Measurements from ENCODE around the gene NPPA. TPM values are rescaled to one million over a fixed set of nuclear protein-coding genes. Genes with fewer than 3 reads are reported as not detected.

Gene NPPA
- total and polyA plus RNA-seq, 5 experiments from 2014 or later = not detected

GRCh38 chr1:11836955-11837766, 10.4 kb downstream of the NPPA start:
- ATAC-seq (no peak), DNase-seq (no peak)
- Mint-ChIP-seq H3K27ac (peak overlapping the region in 1 of 10 donors; percentile 60), H3K36me3 (peaks cover 0 to 67% (median 17%) of the 10 kb centered on the region in 3 donors), H3K4me3 (no peak overlapping the region), H3K9me3 (no peaks in the 10 kb centered on the region), H3K27me3 (no peaks in the 10 kb centered on the region), H3K4me1 (peaks cover 2 to 5% (median 4%) of the 10 kb centered on the region in 4 donors)
- POLR2A ChIA-PET = interaction anchor here (0.5 to 2.7 kb wide), 3 partner anchors 9 to 767 kb away, joined by 3 to 22 read pairs (median 4); no protein-coding TSS in a partner anchor

GRCh38 chr1:11835441-11836225, 11.9 kb downstream of the NPPA start:
- peaks cover 0 to 4% (median 3%) of the 10 kb centered on the region in 4 donors for H3K4me1 Mint-ChIP-seq
- no peak overlapping the region for H3K27ac Mint-ChIP-seq
- no peak overlapping the region for H3K4me3 Mint-ChIP-seq
- H3K27me3 Mint-ChIP-seq = no peaks in the 10 kb centered on the region
- H3K9me3 Mint-ChIP-seq = no peaks in the 10 kb centered on the region
- peaks cover 0 to 66% (median 13%) of the 10 kb centered on the region in 3 donors for H3K36me3 Mint-ChIP-seq
- POLR2A ChIA-PET = no interaction called here
- DNase-seq (no peak), ATAC-seq (no peak)

- no peak for ATAC-seq
- H3K4me1 Mint-ChIP-seq = peaks cover 0 to 4% (median 3%) of the 10 kb centered on the region in 4 donors
- no peak overlapping the region for H3K4me3 Mint-ChIP-seq
- POLR2A ChIA-PET = no interaction called here
- peaks cover 0 to 67% (median 18%) of the 10 kb centered on the region in 3 donors for H3K36me3 Mint-ChIP-seq
- no peak overlapping the region for H3K27ac Mint-ChIP-seq
- H3K9me3 Mint-ChIP-seq = no peaks in the 10 kb centered on the region
- no peaks in the 10 kb centered on the region for H3K27me3 Mint-ChIP-seq
- DNase-seq = no peak
Observed at GRCh38 chr1:11833900-11834299, 13.7 kb downstream of the NPPA start.

GRCh38 chr1:11833497-11833896, 14.1 kb downstream of the NPPA start:
- peaks cover 0 to 67% (median 14%) of the 10 kb centered on the region in 3 donors for H3K36me3 Mint-ChIP-seq
- H3K4me3 Mint-ChIP-seq = no peak overlapping the region
- H3K4me1 Mint-ChIP-seq = peaks cover 0 to 2% (median 1%) of the 10 kb centered on the region in 4 donors
- POLR2A ChIA-PET = no interaction called here
- no peak overlapping the region for H3K27ac Mint-ChIP-seq
- no peaks in the 10 kb centered on the region for H3K9me3 Mint-ChIP-seq
- no peaks in the 10 kb centered on the region for H3K27me3 Mint-ChIP-seq
- no peak for ATAC-seq
- no peak for DNase-seq

- Mint-ChIP-seq H3K9me3 (no peaks in the 10 kb centered on the region), H3K4me1 (peaks cover 0 to 2% (median 0%) of the 10 kb centered on the region in 4 donors), H3K4me3 (no peak overlapping the region), H3K27me3 (no peaks in the 10 kb centered on the region), H3K36me3 (peaks cover 0 to 75% (median 16%) of the 10 kb centered on the region in 3 donors), H3K27ac (no peak overlapping the region)
- ATAC-seq (no peak), DNase-seq (no peak)
- POLR2A ChIA-PET = no interaction called here
Observed at GRCh38 chr1:11831945-11832725, 15.4 kb downstream of the NPPA start.

GRCh38 chr1:11828511-11828910, 19.1 kb downstream of the NPPA start:
- DNase-seq (no peak), ATAC-seq (no peak)
- Mint-ChIP-seq H3K4me3 (no peak overlapping the region), H3K4me1 (no peaks in the 10 kb centered on the region), H3K9me3 (no peaks in the 10 kb centered on the region), H3K27ac (no peak overlapping the region), H3K36me3 (peaks cover 0 to 83% (median 16%) of the 10 kb centered on the region in 3 donors), H3K27me3 (no peaks in the 10 kb centered on the region)
- POLR2A ChIA-PET = no interaction called here

GRCh38 chr1:11826946-11827345, 20.6 kb downstream of the NPPA start:
- Mint-ChIP-seq H3K36me3 (peaks cover 0 to 77% (median 16%) of the 10 kb centered on the region in 3 donors), H3K4me1 (no peaks in the 10 kb centered on the region), H3K4me3 (no peak overlapping the region), H3K27me3 (no peaks in the 10 kb centered on the region), H3K27ac (no peak overlapping the region), H3K9me3 (no peaks in the 10 kb centered on the region)
- ATAC-seq (no peak), DNase-seq (no peak)
- POLR2A ChIA-PET = no interaction called here

GRCh38 chr1:11825131-11825530, 22.5 kb downstream of the NPPA start:
- DNase-seq (no peak), ATAC-seq (no peak)
- no peaks in the 10 kb centered on the region for H3K9me3 Mint-ChIP-seq
- H3K27ac Mint-ChIP-seq = no peak overlapping the region
- no peaks in the 10 kb centered on the region for H3K4me1 Mint-ChIP-seq
- no peak overlapping the region for H3K4me3 Mint-ChIP-seq
- H3K36me3 Mint-ChIP-seq = peaks cover 0 to 83% (median 22%) of the 10 kb centered on the region in 3 donors
- H3K27me3 Mint-ChIP-seq = no peaks in the 10 kb centered on the region
- POLR2A ChIA-PET = no interaction called here

- no peak for ATAC-seq
- H3K4me3 Mint-ChIP-seq = no peak overlapping the region
- H3K36me3 Mint-ChIP-seq = peaks cover 5 to 85% (median 23%) of the 10 kb centered on the region in 3 donors
- H3K4me1 Mint-ChIP-seq = peaks cover 0 to 2% (median 0%) of the 10 kb centered on the region in 4 donors
- no peak for DNase-seq
- POLR2A ChIA-PET = no interaction called here
- H3K9me3 Mint-ChIP-seq = no peaks in the 10 kb centered on the region
- H3K27ac Mint-ChIP-seq = no peak overlapping the region
- no peaks in the 10 kb centered on the region for H3K27me3 Mint-ChIP-seq
Observed at GRCh38 chr1:11823366-11824137, 24.0 kb downstream of the NPPA start.

- Mint-ChIP-seq H3K27me3 (no peaks in the 10 kb centered on the region), H3K27ac (no peak overlapping the region), H3K4me3 (no peak overlapping the region), H3K9me3 (no peaks in the 10 kb centered on the region), H3K36me3 (peaks cover 5 to 82% (median 26%) of the 10 kb centered on the region in 3 donors), H3K4me1 (peaks cover 0 to 2% (median 0%) of the 10 kb centered on the region in 4 donors)
- POLR2A ChIA-PET = no interaction called here
- DNase-seq (no peak), ATAC-seq (no peak)
Observed at GRCh38 chr1:11822091-11822490, 25.5 kb downstream of the NPPA start.

GRCh38 chr1:11817192-11817591, 30.4 kb downstream of the NPPA start:
- peak overlapping the region in 1 of 10 donors; percentile 21 for H3K27ac Mint-ChIP-seq
- H3K4me1 Mint-ChIP-seq = peaks cover 2 to 25% (median 8%) of the 10 kb centered on the region in 4 donors

GRCh38 chr1:11813021-11813420, 34.6 kb downstream of the NPPA start:
- Mint-ChIP-seq H3K36me3 (peaks cover 0 to 75% (median 8%) of the 10 kb centered on the region in 3 donors), H3K27ac (peak overlapping the region in 1 of 10 donors; percentile 67)
- ATAC-seq = no peak

More at GRCh38 chr1:11817192-11817591, 30.4 kb downstream of the NPPA start:
- no peak overlapping the region for H3K4me3 Mint-ChIP-seq
- no peak for ATAC-seq
- H3K27me3 Mint-ChIP-seq = no peaks in the 10 kb centered on the region
- no peak for DNase-seq
- POLR2A ChIA-PET = interaction anchor here (0.7 kb wide), 1 partner anchor 91 kb away, joined by 3 read pairs; no protein-coding TSS in a partner anchor
- peaks cover 5 to 78% (median 24%) of the 10 kb centered on the region in 3 donors for H3K36me3 Mint-ChIP-seq
- no peaks in the 10 kb centered on the region for H3K9me3 Mint-ChIP-seq

More at GRCh38 chr1:11813021-11813420, 34.6 kb downstream of the NPPA start:
- Mint-ChIP-seq H3K4me3 (no peak overlapping the region), H3K4me1 (peaks cover 4 to 33% (median 21%) of the 10 kb centered on the region in 4 donors), H3K27me3 (no peaks in the 10 kb centered on the region), H3K9me3 (no peaks in the 10 kb centered on the region)
- POLR2A ChIA-PET = no interaction called here
- DNase-seq = no peak
